Ishikawa (cell line): Measurements from ENCODE around the gene PAX2.

Experiments
- CREB1 ChIP-seq: IDR thresholded peaks from 2 replicates; pipeline ENCODE4 v1.6.1; 2012; ENCODE audit warnings: low read depth
- EGR1 ChIP-seq: IDR thresholded peaks from 2 replicates; pipeline ENCODE4 v1.6.1; 2012
- EP300 ChIP-seq: IDR thresholded peaks from 2 replicates; pipeline ENCODE4 v1.6.1; 2012; ENCODE audit warnings: borderline replicate concordance
- TCF12 ChIP-seq: IDR thresholded peaks from 2 replicates; pipeline ENCODE4 v1.6.1; 2012; ENCODE audit warnings: low read depth
- TF ChIP-seq, protein P1 (sequence below): IDR thresholded peaks from 2 replicates; pipeline ENCODE4 v1.6.1; 2012

DNA sequence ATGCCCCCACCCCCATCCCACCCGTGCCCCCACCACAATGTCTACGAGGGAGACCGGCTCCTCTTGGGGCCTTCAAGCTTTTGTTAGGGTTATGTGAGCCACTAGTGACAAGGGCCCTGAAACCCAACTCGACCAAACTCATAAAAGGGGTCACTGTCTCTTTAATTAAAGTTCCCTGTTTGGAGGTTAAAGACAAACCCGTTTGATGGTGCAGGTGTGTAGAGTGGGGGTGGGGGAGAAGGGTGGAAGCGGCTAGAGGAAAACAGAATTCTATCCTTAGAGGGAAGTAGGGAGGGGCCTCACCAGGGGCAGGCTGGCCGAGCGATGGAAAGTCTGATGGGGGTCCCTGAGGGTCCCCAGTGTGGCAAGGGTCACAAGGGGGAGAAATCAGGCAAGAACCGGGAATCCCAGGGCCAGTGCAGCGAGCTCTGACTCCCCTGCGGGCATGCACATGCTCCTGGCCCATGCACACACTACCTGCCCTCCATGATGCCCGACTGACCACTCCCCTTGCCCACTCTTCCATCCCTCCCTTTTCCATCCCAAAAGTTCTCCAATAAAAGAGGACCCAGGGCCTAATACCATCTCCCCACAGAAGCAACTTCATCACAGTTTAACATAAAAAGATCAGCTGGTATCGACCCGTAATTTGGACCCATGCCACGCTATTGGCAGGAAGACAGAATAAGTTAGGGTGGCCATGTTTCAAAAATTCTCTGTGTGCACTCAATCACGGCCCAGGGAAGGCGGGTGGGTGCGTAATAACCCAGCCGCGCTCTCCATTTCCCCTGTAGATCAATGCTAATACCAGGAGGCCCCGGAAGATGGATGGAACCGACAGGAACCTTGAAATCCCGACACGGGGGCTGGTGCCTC lies 131.4 kb downstream of the PAX2 start:
- TF ChIP-seq, protein P1, sequence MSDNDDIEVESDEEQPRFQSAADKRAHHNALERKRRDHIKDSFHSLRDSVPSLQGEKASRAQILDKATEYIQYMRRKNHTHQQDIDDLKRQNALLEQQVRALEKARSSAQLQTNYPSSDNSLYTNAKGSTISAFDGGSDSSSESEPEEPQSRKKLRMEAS = no peak
- no peak for TF ChIP-seq TCF12
- no peak for TF ChIP-seq EGR1
- TF ChIP-seq CREB1 = no peak
- TF ChIP-seq EP300 = no peak
